NCI-H1694 (cell line): ENCODE results near the gene ALS2.
"Not testable (repeated sequence)": the region's sequence is repeated elsewhere in the genome, so short reads cannot be mapped to it uniquely, and the experiment has no call there.

Experiments
- DNase-seq: peaks from one replicate; lab custom pipeline; 2025; lab: John Stamatoyannopoulos, UW

Gene ALS2

GRCh38 chr2:201780674-201781493 is at the start of gene ALS2:
ALS2 (minus strand) TSS chr2:201780933; CDS start chr2:201768885, 12,048 bp downstream.
- DNase-seq = peak; percentile 96

DNA sequence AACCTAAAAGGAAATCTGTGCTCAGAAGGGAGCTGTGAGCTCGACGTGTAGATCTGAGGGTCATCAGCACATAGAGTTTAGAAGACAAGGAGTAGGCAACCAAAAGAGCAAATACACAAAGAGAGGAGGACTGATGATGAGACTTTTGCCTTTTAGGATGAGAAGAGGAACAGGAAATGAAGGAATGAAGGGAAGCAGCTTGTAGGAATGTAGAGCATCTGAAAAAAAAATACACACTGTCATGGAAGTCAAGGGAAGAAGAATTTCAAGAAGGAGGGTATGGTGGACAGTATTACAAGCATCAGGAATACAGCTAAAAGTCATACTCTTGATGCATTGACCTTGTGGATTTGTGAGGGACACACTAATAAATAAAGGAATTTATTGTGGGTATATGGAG is 47.5 kb upstream of the ALS2 start:
- no peak for DNase-seq

- DNase-seq = no peak
These were observed 46.9 kb upstream of the ALS2 start for GRCh38 chr2:201827621-201828020.

DNA sequence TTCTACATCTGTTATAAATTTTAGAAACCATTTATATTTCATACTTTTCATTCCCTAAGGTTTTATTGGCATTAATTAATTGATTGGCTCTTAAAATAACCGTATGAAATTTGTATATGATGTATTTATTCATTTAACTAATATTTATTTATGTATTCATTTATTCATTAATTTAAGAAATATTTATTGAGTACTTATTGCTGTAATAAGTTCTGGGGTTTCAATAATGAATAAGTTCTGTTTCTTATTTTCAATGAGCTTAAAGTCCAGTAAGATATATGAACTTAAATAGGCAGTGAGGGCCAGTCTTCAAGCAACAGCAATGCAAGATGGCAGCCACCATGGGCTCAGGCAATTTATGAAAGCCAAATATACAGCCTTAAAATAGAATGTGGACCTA is 43.5 kb upstream of the ALS2 start:
- no peak for DNase-seq

DNA sequence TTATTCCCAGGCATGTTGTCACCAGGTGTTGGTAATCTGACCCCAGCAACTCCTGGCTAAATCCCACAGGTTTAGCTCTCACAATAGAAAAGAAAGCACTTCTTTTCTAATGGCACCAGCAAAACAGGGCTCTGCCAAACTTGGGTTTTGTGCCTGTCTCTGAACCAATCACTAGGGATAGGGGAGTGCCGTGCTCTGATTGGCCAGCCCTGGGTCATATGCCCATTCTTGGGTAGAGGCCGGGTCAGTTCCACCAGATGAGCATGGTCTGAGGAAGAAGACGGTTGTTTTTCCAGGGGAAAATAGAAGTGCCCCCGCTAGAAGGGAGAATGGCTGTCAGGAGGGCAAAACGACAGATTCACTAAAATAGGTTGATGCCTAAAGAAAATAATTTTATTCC is 40.3 kb upstream of the ALS2 start:
- no peak for DNase-seq

- no peak for DNase-seq
These were observed 39.8 kb upstream of the ALS2 start for GRCh38 chr2:201820383-201821007.

GRCh38 chr2:201816657-201817575 is 36.2 kb upstream of the ALS2 start:
- DNase-seq = no peak

GRCh38 chr2:201813996-201814760 is 33.4 kb upstream of the ALS2 start:
- no peak for DNase-seq

DNA sequence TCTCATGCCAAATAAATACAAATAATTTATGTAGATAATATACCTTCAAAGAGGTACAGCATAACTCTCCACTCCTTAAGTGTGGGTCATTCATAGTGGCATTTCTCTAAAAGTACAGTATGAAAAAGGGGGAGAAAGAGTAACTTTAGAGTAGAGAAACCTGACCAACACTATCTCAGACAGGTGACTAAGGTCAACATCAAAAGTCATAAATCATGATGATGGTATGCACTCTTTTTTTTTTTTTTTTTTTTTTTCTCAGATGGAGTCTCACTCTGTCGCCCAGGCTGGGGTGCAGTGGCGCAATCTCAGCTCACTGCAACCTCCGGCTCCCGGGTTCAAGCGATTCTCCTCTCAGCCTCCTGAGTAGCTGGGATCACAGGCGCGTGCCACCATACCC is 29.9 kb upstream of the ALS2 start:
- not testable (repeated sequence) for DNase-seq

DNA sequence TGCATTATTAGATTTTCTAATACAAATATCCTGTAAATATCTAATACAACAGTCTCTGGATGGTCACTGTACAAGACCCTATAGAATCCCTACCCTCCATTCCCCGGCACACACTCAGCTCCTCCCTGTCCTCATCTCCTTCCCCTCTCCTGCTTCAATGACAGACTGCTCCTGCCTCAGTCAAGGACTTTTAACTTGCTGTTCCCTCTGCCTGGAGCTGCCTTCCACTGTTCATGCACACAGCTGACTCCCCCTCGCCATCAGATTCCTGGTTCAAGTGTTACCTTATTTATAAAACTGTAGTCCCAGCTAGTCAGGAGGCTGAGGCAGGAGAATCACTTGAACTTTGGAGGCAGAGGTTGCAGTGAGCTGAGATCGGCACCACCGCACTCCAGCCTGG is 28.9 kb upstream of the ALS2 start:
- DNase-seq = no peak

DNA sequence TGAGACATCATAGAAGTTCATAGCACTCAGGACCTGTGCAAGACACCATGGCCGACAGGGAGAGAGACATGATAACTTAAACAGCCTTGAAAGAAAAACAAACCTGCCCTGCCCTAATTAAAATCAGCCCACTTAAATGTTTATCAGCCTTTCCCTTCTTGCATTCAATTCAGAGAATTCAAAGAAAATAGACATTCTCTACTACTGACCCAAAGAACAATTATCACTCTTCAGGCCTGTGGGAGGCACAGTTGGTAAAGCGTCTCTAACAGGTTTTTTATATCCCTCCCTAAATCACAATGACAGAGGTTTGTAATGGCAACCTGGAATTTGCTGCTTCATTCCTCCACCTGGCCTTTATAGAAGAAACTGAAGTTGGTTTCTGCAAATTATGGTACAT is 27.3 kb upstream of the ALS2 start:
- no peak for DNase-seq

DNA sequence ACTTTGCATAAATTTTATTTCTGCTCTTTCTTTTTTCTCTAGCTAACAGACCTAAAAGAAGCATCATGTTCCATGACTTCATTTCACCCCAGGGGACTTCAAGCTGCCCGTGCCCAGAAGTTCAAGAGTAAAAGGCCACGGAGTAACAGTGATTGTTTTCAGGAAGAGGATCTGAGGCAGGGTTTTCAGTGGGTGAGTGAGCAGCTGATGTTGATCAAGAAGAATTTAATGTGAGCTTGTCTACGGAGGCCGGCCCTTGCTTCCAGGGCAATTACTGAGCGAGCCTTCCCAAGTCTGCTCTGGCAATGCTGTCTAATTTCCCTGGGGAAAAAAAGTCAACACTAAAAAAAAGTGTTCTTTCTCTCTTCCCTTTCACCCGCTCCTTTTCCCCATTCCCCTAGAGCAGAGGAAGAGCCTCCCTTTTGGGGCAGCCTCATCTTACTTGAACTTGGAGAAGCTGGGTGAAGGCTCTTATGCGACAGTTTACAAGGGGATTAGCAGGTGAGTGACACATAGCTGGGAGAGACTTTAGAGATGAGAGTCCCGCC is 26.8 kb upstream of the ALS2 start:
- no peak for DNase-seq

DNA sequence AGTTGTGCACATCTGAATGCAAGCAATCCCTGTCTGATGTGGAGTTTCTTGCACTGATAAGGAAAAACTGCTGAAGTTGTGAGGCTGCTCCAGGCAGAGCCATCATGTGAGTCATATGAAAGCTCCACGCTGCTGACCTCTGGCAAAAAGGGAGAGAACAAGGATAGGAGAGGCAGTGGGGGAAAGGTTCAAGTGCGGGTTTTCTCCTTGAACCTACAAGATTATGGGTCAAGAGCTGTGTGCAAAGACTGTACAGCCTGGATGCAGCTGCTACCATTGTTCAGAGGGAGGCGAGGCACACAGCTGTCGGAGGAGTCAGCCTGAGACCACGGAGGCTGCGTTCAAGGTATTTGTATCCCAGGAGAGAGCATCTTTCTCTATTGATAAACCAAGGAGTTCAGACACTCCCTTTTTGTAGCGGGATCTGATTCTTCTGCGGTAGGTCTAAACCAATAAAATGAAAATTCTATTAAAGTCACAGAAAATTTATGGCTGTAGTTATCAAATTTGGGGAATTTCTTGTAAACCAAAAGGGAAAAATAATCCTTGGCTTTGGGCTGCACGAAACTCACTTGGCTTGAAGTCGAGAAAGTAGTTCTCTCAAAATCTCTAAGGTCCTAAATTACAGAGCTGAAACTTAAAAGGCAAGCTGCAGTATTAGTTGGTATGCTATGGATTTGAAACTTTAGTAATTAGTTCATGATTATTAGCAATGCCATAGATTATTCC is 25.9 kb upstream of the ALS2 start, which contains the start of gene CDK15:
CDK15 (plus strand) TSS at position 96 of the 729 bp plus-strand sequence; CDS start at position 224, 128 bp downstream.
- no peak for DNase-seq

- not testable (repeated sequence) for DNase-seq
These were observed 18.2 kb upstream of the ALS2 start for GRCh38 chr2:201798914-201799285.

DNA sequence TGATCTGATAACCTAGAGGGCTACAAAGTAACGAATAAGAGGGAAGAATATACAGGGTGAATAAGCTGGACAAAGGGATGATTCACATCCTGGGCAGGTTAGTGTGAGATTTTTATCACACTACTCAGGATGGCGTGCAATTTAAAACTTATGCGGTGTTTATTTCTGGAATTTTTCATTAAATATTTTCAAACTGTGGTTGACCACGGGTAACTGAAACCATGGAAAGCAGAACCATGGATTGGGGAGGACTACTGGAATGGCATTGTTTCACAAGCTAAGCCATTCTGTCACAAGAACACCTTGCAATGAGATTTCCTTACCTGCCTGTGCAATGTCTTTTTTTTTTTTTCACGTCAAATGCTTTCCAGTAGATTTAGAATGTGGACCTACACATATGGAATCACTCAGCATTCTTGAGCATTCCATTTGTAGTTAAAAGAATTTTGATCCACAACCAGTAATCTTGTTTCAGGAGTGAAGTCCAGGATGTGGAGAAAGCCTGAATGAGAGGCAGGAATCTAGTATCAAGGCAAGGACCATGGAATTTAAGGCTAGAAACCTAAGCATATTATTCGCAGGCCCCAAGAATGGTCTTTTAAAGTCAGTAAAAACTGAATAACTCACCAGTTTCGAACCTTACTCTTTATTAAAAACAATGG is 17.6 kb upstream of the ALS2 start:
- DNase-seq = no peak

GRCh38 chr2:201797175-201797840 is 16.6 kb upstream of the ALS2 start:
- no peak for DNase-seq

DNA sequence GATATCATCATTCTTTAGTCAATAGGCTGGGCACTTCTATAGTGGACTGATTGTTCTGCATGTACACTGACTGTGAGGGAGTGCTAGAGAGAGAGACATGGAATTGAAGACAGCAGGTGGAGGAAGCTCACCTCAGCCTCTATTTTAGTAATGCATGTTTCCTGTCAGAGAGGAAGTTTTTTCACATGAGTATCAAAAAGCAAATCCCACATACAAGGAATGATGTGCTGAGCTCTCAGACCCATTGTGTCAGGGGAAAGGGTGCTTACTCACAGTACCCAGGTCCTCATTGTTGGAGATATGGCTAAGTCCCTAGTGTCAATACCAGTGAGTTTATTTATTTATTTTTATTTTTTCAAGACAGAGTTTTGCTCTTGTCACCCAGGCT is 15.7 kb upstream of the ALS2 start:
- no peak for DNase-seq

DNA sequence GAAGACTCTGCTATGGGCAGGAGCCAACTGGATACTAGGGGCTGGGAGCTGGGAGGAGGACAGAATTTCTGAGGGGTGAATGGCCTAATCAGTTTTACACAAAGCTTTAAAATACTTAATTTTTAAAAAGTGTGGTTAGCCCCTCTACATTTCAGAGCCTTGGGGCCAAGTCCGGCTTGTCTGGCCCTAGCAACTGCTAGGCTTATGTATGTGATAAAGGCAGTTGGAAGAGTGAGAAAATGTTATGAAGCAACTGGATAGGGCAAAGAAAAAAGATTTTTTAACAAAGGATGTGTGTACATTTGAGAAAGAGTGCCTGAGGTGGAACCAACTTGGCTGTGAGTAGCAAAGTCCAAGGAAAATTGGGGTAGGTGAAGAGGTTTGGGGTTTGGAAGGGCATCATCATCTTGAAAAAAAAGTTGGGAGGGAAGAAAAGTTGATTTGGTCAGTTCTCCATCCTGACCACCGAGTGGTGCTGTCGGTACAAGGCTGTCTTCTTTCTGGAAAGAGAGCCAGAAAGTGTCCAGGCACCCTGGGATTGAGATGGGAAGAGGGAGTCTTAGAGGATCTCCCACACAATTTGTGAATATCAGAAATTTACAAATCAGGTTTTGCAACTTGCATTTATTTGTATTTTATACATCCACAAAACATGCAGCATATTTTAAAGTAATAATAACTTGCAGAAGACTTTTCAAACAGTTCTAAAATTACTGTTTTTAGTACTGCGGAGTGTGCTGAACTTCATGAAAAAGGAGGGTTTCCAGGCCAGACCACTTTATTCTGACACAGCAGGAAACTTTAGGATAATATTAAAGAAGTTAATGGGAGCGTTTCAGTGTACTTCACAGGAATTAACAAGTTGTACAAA is 15.1 kb upstream of the ALS2 start:
- DNase-seq = no peak

GRCh38 chr2:201794294-201794693 is 13.6 kb upstream of the ALS2 start:
- DNase-seq = no peak
